ENCODE data around the gene SLC16A10.

The SLC16A10 gene

DNA sequence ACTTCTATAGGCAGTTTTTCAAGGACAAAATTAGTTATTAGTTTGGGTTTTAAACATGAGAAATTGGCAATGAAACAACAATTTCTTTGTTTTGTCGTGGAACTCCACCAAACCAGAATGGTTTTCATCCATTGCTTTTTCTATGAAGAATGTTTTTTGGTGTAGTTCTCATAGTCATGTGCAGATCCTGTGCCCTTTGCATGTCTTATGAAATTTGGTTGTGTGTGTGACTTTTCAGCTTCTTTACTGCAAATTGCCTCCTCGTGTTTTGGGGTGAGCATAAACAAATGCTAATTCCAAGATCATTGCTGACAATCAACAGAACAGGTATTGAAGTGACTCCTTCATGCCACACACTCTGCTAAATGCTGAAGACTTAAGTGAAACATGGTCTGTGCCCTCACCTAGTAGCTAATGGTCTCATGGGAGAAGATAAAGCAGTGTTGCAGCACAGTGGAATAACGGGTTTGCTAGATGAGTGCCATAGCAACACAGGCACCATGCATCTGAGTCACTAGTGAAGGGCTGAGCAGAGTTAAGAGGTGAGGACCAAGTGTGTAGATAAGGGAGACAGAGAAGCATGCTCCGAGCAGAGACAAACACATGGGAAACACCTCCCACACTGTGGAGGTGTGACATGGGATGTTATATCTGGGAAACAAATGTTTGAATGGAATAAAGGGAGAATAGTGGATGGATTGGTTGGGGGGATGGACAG lies 120.0 kb downstream of the SLC16A10 start:
- TF ChIP-seq GATA2 (IDR thresholded peaks at IDR 0.05; ENCODE audit: low read depth, low read length) (no peak), GATA3 (IDR thresholded peaks at IDR 0.05; ENCODE audit: low read depth, low read length) (no peak)

- TF ChIP-seq GATA2 (IDR thresholded peaks at IDR 0.05; ENCODE audit: low read depth, low read length) (no peak), GATA3 (IDR thresholded peaks at IDR 0.05; ENCODE audit: low read depth, low read length) (no peak)
These were observed 121.6 kb downstream of the SLC16A10 start for GRCh38 chr6:111208933-111209332.

DNA sequence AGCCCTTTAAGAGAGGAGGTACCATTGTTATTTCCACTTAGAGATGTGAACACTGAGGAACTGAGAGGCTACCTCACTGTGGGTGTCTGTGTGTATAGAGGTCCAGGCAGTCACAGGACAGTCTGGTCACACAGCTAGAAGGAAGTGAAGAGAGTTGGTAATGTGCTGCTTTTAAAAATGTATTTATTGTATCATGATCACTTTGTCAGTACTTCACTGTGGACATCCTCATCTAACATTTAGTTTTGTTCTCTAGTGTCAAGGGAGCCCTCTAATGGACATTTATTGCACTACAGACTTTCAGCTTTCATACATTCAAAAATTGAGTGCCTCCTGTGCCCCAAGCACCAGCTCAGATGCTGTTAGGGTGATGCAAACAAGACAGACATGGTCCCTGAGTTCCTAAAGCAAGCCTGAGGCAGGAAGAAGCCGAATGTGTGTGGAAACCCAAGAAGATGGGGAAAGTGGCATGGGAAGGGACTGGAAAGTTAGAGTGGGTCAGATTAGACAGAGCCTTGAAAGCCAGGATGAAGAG lies 123.0 kb downstream of the SLC16A10 start:
- no peak for TF ChIP-seq GATA2 (IDR thresholded peaks at IDR 0.05; ENCODE audit: low read depth, low read length)
- no peak for TF ChIP-seq GATA3 (IDR thresholded peaks at IDR 0.05; ENCODE audit: low read depth, low read length)

DNA sequence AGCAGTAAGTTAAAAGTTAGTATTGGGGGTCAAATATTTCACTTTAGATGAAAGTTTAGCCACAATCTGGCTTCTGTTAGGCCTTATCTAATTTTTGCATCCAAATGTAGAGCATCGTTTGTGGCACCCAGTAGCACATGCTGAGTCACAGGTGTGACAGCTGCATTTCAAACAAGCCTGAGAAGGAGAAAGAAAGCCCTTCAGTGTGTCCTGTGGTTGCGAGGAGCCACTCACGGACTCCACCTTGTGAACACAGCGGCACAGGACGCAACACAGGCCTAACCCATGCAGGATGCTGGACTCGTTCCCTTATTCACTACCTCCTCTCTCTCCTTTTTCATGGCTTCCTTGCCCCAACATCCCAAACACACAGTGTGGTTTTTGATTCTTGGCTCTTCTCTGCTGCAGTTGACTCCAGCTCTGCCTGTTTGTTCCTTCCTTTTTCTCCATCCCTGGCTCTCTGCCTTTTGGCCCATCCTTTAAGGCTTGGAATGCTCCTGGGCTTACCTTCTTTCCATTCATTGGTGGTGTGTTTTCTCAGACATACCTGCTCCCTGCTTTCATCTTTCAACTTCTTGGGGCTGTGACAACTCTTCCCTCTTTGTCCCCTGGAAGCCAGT lies 124.2 kb downstream of the SLC16A10 start:
- TF ChIP-seq GATA3 (IDR thresholded peaks at IDR 0.05; ENCODE audit: low read depth, low read length) (no peak), GATA2 (IDR thresholded peaks at IDR 0.05; ENCODE audit: low read depth, low read length) (no peak)

DNA sequence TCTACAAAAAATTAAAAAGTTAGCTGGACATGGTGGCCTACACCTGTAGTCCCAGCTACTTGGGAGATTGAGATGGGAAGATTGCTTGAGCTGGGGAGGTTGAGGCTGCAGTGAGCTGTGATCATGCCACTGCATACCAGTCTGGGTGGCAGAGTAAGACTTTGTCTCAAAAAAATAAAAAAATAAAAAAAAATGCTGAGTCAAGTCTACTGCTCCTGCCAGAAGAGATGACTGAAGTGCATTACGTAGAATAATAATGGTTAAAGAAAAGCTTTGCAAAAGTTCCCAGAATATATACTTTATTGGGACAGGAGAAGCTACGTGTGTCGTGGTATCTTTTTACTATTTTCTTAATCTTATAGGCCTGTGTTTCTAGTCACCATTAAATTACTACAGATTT lies 125.3 kb downstream of the SLC16A10 start:
- TF ChIP-seq GATA3 (IDR thresholded peaks at IDR 0.05; ENCODE audit: low read depth, low read length) (no peak), GATA2 (IDR thresholded peaks at IDR 0.05; ENCODE audit: low read depth, low read length) (no peak)

- no peak for TF ChIP-seq GATA3 (IDR thresholded peaks at IDR 0.05; ENCODE audit: low read depth, low read length)
- TF ChIP-seq GATA2 (IDR thresholded peaks at IDR 0.05; ENCODE audit: low read depth, low read length): no peak
These were observed 127.8 kb downstream of the SLC16A10 start for GRCh38 chr6:111215131-111215530.

DNA sequence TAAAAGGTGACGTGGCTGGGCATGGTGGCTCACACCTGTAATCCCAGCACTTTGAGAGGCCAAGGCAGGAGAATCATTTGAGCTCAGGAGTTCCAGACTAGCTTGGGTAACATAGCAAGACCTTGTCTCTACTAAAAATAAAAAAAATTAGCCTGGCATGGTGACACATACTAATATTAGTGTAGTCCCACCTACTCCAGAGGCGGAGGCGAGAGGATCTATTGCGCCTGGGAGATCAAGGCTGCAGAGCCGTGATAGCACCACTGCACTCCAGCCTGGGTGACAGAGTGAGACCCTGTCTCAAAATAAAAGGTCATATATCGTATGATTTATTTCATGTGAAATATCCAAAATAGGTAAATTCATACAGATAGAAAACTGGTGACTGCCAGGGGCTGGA lies 132.5 kb downstream of the SLC16A10 start:
- TF ChIP-seq GATA3 (IDR thresholded peaks at IDR 0.05; ENCODE audit: low read depth, low read length) (no peak), GATA2 (IDR thresholded peaks at IDR 0.05; ENCODE audit: low read depth, low read length) (no peak)

GRCh38 chr6:111220383-111221031 lies 133.2 kb downstream of the SLC16A10 start:
- TF ChIP-seq GATA2 (IDR thresholded peaks at IDR 0.05; ENCODE audit: low read depth, low read length) (no peak), GATA3 (IDR thresholded peaks at IDR 0.05; ENCODE audit: low read depth, low read length) (no peak)

DNA sequence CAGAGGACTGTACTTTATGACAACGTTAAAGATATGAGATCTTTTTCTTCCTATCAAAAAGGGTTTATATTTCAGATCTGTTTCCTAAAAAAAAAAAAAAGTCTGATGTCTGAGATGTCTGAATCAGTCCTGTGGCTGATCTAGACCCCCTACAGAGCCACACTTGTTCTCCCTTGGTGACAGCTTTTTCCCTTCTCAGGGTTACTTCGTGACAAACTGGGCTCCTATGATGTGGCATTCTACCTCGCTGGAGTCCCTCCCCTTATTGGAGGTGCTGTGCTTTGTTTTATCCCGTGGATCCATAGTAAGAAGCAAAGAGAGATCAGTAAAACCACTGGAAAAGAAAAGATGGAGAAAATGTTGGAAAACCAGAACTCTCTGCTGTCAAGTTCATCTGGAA lies 134.5 kb downstream of the SLC16A10 start:
- TF ChIP-seq GATA2 (IDR thresholded peaks at IDR 0.05; ENCODE audit: low read depth, low read length) (no peak), GATA3 (IDR thresholded peaks at IDR 0.05; ENCODE audit: low read depth, low read length) (no peak)

DNA sequence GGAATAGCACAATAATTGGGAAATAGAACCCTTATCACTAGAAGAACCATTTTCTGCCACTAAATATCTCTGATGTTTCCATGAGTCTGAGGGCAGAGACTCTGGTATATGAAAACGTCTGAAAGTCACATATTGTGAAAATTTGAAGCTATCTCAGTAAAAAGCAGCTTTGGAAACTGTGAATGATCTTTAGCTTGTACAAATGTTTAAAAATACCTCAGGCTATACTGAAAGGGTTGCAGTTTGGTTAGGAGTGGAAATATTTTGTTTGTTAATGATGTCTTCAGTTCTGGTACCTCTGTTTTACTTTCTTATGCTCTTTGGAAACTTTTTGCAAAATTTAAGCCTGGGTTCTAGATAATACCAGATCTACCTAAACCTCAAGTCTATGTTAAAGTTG lies 135.0 kb downstream of the SLC16A10 start:
- TF ChIP-seq GATA2 (IDR thresholded peaks at IDR 0.05; ENCODE audit: low read depth, low read length) (no peak), GATA3 (IDR thresholded peaks at IDR 0.05; ENCODE audit: low read depth, low read length) (no peak)

DNA sequence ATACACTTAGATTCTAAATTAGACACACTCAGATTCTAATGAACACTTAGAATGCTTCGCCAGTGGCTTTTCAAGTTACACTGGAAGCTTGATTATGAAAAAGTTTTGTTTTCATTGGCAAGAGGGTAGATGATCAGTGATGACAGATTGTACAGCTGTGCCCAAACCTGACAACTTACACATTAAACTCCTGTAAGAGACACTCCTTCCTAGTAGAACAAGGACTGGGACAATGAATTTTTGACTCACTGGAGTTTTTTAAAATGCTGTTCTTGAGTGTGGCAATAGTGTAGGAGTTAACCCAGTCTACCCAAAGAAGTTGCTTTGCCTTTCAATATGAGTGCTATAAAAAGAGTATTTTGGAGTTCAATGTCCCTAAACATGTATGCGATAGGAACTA lies 140.8 kb downstream of the SLC16A10 start:
- TF ChIP-seq GATA3 (IDR thresholded peaks at IDR 0.05; ENCODE audit: low read depth, low read length) (no peak), GATA2 (IDR thresholded peaks at IDR 0.05; ENCODE audit: low read depth, low read length) (no peak)

- TF ChIP-seq GATA2 (IDR thresholded peaks at IDR 0.05; ENCODE audit: low read depth, low read length) (no peak), GATA3 (IDR thresholded peaks at IDR 0.05; ENCODE audit: low read depth, low read length) (no peak)
These were observed 143.2 kb downstream of the SLC16A10 start for GRCh38 chr6:111230351-111231089.

DNA sequence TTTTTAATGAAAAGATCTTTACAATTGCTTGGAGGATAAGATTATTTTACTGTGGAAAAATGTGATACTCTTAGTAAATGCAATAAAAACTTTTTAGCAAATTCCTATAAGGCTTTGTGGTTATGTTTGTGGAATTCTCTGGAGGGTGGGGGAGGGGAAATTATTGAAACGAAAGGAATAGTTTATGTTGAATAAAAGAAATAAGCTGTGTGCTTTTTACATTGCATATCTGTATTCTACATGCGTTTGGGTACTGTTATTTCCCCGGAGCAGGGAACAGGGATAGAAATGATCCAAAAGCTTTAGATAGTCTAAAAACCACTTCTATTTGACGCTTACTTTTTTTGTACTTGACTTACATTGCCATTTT lies 143.8 kb downstream of the SLC16A10 start:
- TF ChIP-seq GATA3 (IDR thresholded peaks at IDR 0.05; ENCODE audit: low read depth, low read length) (no peak), GATA2 (IDR thresholded peaks at IDR 0.05; ENCODE audit: low read depth, low read length) (no peak)

- TF ChIP-seq GATA3 (IDR thresholded peaks at IDR 0.05; ENCODE audit: low read depth, low read length) (no peak), GATA2 (IDR thresholded peaks at IDR 0.05; ENCODE audit: low read depth, low read length) (no peak)
These were observed 150.5 kb downstream of the SLC16A10 start for GRCh38 chr6:111237852-111238251.
